Liver (tissue), 9 donors: Measurements from ENCODE around the gene GNA15. TPM values are rescaled to one million over a fixed set of nuclear protein-coding genes. Genes with fewer than 3 reads are reported as not detected.

ENCODE experiments used
- DNase-seq: peaks from one replicate; pipeline ENCODE4 v3.0.0-alpha.2; 2017; ENCODE audit warnings: low spot score
- H3K27ac ChIP-seq, 2 donors: one replicate each; pipeline ENCODE4 v1.7.0; 2013; ENCODE audit warnings: inconsistent platforms in 2 of 2, low read length in 2 of 2, control low read depth in 1 of 2, low read depth in 1 of 2, mild to moderate bottlenecking in 1 of 2
- H3K27me3 ChIP-seq, 4 donors: one replicate each; pipeline versions ENCODE4 v1.6.1 to v1.7.0; 2013; ENCODE audit warnings: low read length in 3 of 4, inconsistent platforms in 1 of 4, mild to moderate bottlenecking in 1 of 4, moderate library complexity in 1 of 4; ENCODE audit not compliant: control insufficient read depth in 4 of 4, insufficient read depth in 4 of 4
- H3K36me3 ChIP-seq, 4 donors: one replicate each; pipeline versions ENCODE4 v1.6.1 to v1.7.0; 2013; ENCODE audit warnings: low read length in 3 of 4, mild to moderate bottlenecking in 3 of 4, low read depth in 1 of 4, moderate library complexity in 1 of 4; ENCODE audit not compliant: control insufficient read depth in 4 of 4, insufficient read depth in 3 of 4
- H3K4me1 ChIP-seq, 4 donors: one replicate each; pipeline versions ENCODE4 v1.6.1 to v1.7.0; 2013; ENCODE audit warnings: low read length in 3 of 4, mild to moderate bottlenecking in 3 of 4, moderate library complexity in 1 of 4; ENCODE audit not compliant: control insufficient read depth in 4 of 4, insufficient read depth in 4 of 4
- H3K4me3 ChIP-seq, 3 donors: one replicate each; pipeline versions ENCODE4 v1.6.1 to v1.7.0; 2013; ENCODE audit warnings: low read length in 3 of 3, control low read depth in 1 of 3, low read depth in 1 of 3, mild to moderate bottlenecking in 1 of 3
- H3K9ac ChIP-seq, 2 donors: one replicate each; pipeline ENCODE4 v1.7.0; 2013; ENCODE audit warnings: low read length in 2 of 2, mild to moderate bottlenecking in 2 of 2, moderate library complexity in 2 of 2, control low read depth in 1 of 2, low read depth in 1 of 2
- H3K9me3 ChIP-seq, 4 donors: one replicate each; pipeline versions ENCODE4 v1.6.1 to v1.7.0; 2013; ENCODE audit warnings: low read length in 3 of 4; ENCODE audit not compliant: control insufficient read depth in 4 of 4
- ATF3 ChIP-seq: IDR thresholded peaks from 2 replicates; pipeline ENCODE4 v1.6.1; 2016; ENCODE audit warnings: antibody characterized with exemption
- CTCF ChIP-seq: fragments of 150-350 bp; IDR thresholded peaks from 2 replicates; pipeline ENCODE4 v1.5.1; 2017; ENCODE audit warnings: improper control_type of control experiment, low read depth, low read length; ENCODE audit not compliant: missing input control
- EGR1 ChIP-seq, 2 donors: IDR thresholded peaks; 2 replicates each; pipeline ENCODE4 v1.6.1; 2016 to 2018; ENCODE audit warnings: antibody characterized with exemption in 2 of 2, low read depth in 2 of 2
- FOXA1 ChIP-seq: IDR thresholded peaks from 2 replicates; pipeline ENCODE4 v1.6.1; 2016; ENCODE audit warnings: antibody characterized with exemption
- FOXA2 ChIP-seq: IDR thresholded peaks from 2 replicates; pipeline ENCODE4 v1.6.1; 2016; ENCODE audit warnings: antibody characterized with exemption
- GABPA ChIP-seq, 2 donors: IDR thresholded peaks in 1 of 2; conservative IDR thresholded peaks in 1 of 2; 2 replicates each; pipeline ENCODE4 v1.6.1; 2016; ENCODE audit warnings: antibody characterized with exemption in 2 of 2, mild to moderate bottlenecking in 1 of 2, moderate library complexity in 1 of 2
- HNF4A ChIP-seq, 2 donors: conservative IDR thresholded peaks; 2 replicates each; pipeline ENCODE4 v1.6.1; 2016; ENCODE audit warnings: antibody characterized with exemption in 2 of 2, mild to moderate bottlenecking in 2 of 2
- HNF4G ChIP-seq: IDR thresholded peaks from 2 replicates; pipeline ENCODE4 v1.6.1; 2016; ENCODE audit warnings: antibody characterized with exemption
- JUND ChIP-seq, 2 donors: IDR thresholded peaks; 2 replicates each; pipeline ENCODE4 v1.6.1; 2016; ENCODE audit warnings: antibody characterized with exemption in 2 of 2
- MAX ChIP-seq: IDR thresholded peaks from 2 replicates; pipeline ENCODE4 v1.6.1; 2016; ENCODE audit warnings: antibody characterized with exemption
- NR2F2 ChIP-seq: IDR thresholded peaks from 2 replicates; pipeline ENCODE4 v1.6.1; 2016; ENCODE audit warnings: antibody characterized with exemption
- RAD21 ChIP-seq, 2 donors: IDR thresholded peaks; 2 replicates each; pipeline ENCODE4 v1.6.1; 2016; ENCODE audit warnings: antibody characterized with exemption in 2 of 2, mild to moderate bottlenecking in 2 of 2
- REST ChIP-seq: IDR thresholded peaks from 2 replicates; pipeline ENCODE4 v1.6.1; 2016; ENCODE audit warnings: antibody characterized with exemption, mild to moderate bottlenecking
- RXRA ChIP-seq, 2 donors: IDR thresholded peaks; 2 replicates each; pipeline ENCODE4 v1.6.1; 2017 to 2018; ENCODE audit warnings: antibody characterized with exemption in 2 of 2, mild to moderate bottlenecking in 1 of 2
- SP1 ChIP-seq: IDR thresholded peaks from 2 replicates; pipeline ENCODE4 v1.6.1; 2018; ENCODE audit warnings: antibody characterized with exemption, mild to moderate bottlenecking
- TAF1 ChIP-seq: conservative IDR thresholded peaks from 2 replicates; pipeline ENCODE4 v1.6.1; 2016; ENCODE audit warnings: antibody characterized with exemption, mild to moderate bottlenecking
- YY1 ChIP-seq: IDR thresholded peaks from 2 replicates; pipeline ENCODE4 v1.6.1; 2016; ENCODE audit warnings: antibody characterized with exemption, mild to moderate bottlenecking
- ZBTB33 ChIP-seq: IDR thresholded peaks from 2 replicates; pipeline ENCODE4 v1.6.1; 2016; ENCODE audit warnings: antibody characterized with exemption
- WGBS: extraction: QIAGEN DNeasy Blood & Tissue Kit; methylation state at CpG from one replicate; pipeline ENCODE4 v1.1.7; 2013; 5-methylcytosine and 5-hydroxymethylcytosine counted together
- polyA plus RNA-seq, 2 donors: library from polyadenylated mRNA; stranded (reverse) in 1 of 2; unstranded in 1 of 2; fragments of 200-250 nt in 1 of 2; fragments of >200 nt in 1 of 2; fragmentation: Nextera tagmentation in 1 of 2; extraction: Ambion mirVana in 1 of 2; gene quantifications; one replicate each; pipeline versions ENCODE4 v1.2.1 to v1.2.3, GENCODE V29; 2013 to 2015
- total RNA-seq, 2 donors: library from RNA; depleted of rRNA; stranded (reverse); fragments of >200 nt; gene quantifications; one replicate each; pipeline ENCODE4 v1.2.3, GENCODE V29; 2014
- donor health status: healthy.
- donor health status: healthy.
- donor health status: healthy.
- donor health status: healthy.
- donor health status: healthy.

The GNA15 gene
- total and polyA plus RNA-seq, 4 donors: 0.11 to 10.4 (median 1.4) TPM

GRCh38 chr19:3187662-3188511 is 52.1 kb downstream of the GNA15 start:
- Histone ChIP-seq H3K27me3 (no peaks in the 10 kb centered on the region), H3K4me3 (no peak overlapping the region), H3K36me3 (peaks cover 0 to 3% (median 1%) of the 10 kb centered on the region in 4 donors), H3K4me1 (peaks cover 8 to 28% (median 21%) of the 10 kb centered on the region in 4 donors), H3K9ac (no peak overlapping the region), H3K27ac (no peak overlapping the region), H3K9me3 (no peaks in the 10 kb centered on the region)
- 91% methylated on average over 36 of the region's 36 CpGs for WGBS
- no peak for DNase-seq
- TF ChIP-seq SP1 (no peak), RAD21 (IDR thresholded peaks at IDR 0.05) (no peak), GABPA (IDR thresholded peaks at IDR 0.05 in 1 of 2, conservative IDR thresholded peaks at IDR 0.05 in 1 of 2) (no peak), FOXA2 (no peak), RXRA (IDR thresholded peaks at IDR 0.05) (no peak), ATF3 (no peak), FOXA1 (no peak), TAF1 (no peak), EGR1 (IDR thresholded peaks at IDR 0.05; ENCODE audit: low read depth in 2 of 2) (no peak), REST (no peak), NR2F2 (no peak), YY1 (no peak), MAX (no peak), JUND (IDR thresholded peaks at IDR 0.05) (no peak), HNF4G (no peak), ZBTB33 (no peak), CTCF (no peak), HNF4A (conservative IDR thresholded peaks at IDR 0.05) (no peak)
